HG02798 (cell line): Measurements from ENCODE around the gene IFT43.
"Not testable (repeated sequence)": the region's sequence is repeated elsewhere in the genome, so short reads cannot be mapped to it uniquely, and the experiment has no call there.

Source experiments
- ATAC-seq: cut with Tn5 transposase; IDR thresholded peaks from one replicate; pipeline ENCODE4 v1.9.1; 2021; ENCODE audit warnings: mild to moderate bottlenecking; ENCODE audit not compliant: unreplicated experiment, poor library complexity

IFT43 gene

DNA sequence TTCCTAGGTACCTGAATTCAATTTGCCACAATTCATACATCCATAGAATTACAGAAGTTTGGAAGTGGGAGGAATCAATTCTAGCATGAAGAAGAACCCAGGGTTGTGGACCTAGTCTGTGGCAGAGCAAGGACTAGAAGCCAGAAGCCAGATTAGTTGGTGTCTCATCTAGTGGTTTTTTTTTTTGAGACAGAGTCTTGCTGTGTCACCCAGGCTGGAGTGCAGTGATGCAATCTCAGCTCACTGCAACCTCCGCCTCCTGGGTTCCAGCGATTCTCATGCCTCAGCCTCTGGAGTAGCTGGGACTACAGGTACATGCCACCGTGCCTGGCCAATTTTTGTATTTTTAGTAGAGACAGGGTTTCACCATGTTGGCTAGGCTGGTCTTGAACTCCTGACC, 24.1 kb downstream of the IFT43 start:
- not testable (repeated sequence) for ATAC-seq

GRCh38 chr14:76011930-76012329, 26.4 kb downstream of the IFT43 start:
- no peak for ATAC-seq

- ATAC-seq, result no peak
Measured at GRCh38 chr14:76012354-76012753, 26.8 kb downstream of the IFT43 start.

GRCh38 chr14:76015191-76015590, 29.6 kb downstream of the IFT43 start:
- no peak for ATAC-seq

DNA sequence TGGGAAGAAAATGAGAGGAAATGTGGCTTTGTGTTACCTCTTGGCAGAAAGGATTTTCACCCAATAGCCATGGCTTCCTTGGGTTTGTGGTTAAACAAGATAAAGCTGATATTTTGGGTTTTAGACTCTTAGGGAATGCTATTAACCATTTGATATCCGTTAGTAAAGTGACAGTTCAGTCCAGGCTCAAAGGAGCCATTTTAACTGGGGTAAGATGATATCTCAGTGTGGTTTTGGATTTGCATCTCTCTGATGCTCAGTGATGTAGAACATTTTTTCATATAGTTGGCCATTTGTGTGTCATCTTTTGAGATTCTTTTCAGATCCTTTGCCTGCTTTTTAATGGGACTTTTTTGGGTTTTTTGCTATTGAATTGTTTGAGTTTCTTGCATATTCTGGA, 30.1 kb downstream of the IFT43 start:
- no peak for ATAC-seq

DNA sequence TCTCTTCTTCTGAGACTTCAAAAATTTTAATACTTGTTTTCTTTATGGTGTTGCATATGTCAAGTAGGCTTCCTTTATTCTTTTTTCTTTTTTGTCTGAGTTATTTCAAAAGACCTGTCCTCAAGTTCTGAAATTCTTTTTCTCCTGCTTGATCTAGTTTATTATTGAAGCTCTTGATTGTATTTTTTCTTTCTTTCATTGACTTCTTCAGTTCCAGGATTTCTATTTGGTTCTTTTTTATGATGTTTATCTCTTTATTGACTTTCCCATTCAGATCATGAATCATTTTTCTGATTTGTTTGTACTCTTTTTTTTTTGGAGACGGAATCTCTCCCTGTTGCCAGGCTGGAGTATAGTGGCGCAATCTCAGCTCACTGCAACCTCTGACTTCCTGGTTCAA, 34.1 kb downstream of the IFT43 start:
- ATAC-seq, result no peak

- no peak for ATAC-seq
Measured at GRCh38 chr14:76022991-76023390, 37.4 kb downstream of the IFT43 start.

- no peak for ATAC-seq
Measured at GRCh38 chr14:76023757-76024156, 38.2 kb downstream of the IFT43 start.

GRCh38 chr14:76024211-76024907, 38.8 kb downstream of the IFT43 start:
- no peak for ATAC-seq

GRCh38 chr14:76034566-76034965, 49.0 kb downstream of the IFT43 start:
- no peak for ATAC-seq

DNA sequence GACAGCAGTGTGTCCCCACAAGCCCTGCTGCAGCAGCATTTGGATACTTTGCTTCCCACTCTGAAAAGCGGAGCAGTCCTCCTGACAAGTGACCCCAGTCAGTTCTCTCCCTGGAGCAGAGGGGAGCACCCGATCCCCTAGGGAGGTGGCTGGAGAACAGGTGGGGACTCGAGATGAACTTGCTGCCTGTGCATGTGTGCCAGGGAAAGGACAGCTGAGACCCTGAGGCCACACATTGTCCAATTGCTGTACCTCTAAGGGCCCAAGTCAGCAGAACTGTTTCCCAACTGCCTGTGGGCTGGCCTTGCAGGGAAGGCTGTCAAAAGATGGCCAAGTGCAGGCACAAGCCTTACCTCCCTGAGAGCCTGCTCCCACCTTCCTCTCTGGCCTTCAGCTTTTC, 55.1 kb downstream of the IFT43 start:
- ATAC-seq, result no peak

DNA sequence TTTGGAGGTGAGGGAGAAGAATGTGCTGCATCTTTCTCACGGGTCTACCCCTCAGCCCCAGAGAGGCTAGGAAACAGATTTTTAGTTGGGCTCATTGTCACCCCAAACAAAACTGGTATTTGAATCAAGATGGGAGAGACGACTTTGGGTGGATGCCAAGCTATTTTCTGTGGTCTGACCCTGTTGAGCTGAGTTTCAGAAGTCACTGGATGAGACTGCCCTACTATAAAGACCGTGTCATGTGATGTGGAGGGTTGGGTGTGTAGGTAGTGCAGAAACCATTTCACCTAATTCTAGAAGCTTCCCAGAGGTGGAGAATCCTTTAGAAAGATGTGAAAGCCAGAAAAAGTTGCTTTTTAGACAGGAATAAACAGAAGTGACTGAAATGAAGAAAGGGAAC, 60.2 kb downstream of the IFT43 start:
- no peak for ATAC-seq

- ATAC-seq, result no peak
Measured at GRCh38 chr14:76050250-76050649, 64.7 kb downstream of the IFT43 start.

- ATAC-seq, result no peak
Measured at GRCh38 chr14:76050797-76051392, 65.3 kb downstream of the IFT43 start.

GRCh38 chr14:76051717-76052465, 66.3 kb downstream of the IFT43 start:
- ATAC-seq, result no peak

- no peak for ATAC-seq
Measured at GRCh38 chr14:76053572-76054355, 68.2 kb downstream of the IFT43 start.

DNA sequence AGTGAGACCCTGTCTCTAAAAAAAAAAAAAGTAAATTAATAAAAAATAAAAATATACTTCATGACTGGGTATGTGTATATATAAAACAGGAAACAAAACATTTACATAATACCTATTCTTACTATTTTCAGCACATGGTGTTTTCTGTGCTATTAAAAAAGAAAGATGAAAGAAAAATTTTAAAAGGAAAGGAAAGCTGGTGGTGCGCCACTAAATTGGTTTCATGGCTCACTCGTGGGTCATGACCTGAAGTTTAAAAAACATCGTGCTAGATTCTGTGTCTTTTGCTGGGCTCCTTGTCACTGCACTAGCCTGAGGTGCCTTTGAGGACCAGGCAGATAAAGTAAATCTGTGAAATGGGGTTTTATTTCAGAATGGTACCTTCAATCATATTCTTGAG, 69.8 kb downstream of the IFT43 start:
- no peak for ATAC-seq

- ATAC-seq, result no peak
Measured at GRCh38 chr14:76056128-76056527, 70.6 kb downstream of the IFT43 start.

GRCh38 chr14:76057914-76058313, 72.4 kb downstream of the IFT43 start:
- no peak for ATAC-seq

DNA sequence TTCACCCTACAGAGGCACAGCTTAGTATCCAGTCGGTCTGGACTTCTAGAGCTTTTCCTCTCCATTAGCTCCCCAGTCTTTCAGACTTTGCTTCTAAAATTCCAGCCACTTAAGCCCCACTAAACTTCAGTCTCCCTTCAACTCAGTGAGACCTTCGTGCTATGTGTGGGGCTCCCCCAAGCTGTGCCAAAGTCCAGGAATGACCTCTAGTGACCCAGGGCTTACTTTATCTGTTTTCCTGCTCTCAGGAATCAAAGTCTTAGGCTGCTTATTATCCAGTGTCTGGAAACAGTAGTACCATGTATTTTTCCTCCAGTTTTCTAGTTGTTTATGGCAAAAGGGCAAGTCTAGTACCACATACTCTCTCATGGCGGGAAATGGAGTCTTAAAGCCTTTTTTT, 77.8 kb downstream of the IFT43 start:
- no peak for ATAC-seq

DNA sequence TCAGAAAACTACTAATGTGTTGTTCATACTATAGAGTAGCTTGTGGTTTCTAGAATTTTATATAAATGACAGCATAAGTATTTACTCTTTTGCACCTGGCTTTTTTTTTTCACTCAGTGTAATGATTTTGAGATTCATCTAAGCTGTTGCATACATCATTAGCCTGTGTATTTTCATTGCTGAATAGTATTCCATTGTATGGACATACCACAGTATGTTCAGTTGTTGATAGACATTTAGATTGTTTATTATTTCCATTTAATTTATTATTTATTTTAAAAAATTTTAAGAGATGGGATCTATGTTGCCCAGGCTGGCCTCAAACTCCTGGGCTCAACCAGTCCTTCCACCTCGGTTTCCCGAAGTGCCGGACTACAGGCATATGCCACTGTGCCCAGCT, 80.0 kb downstream of the IFT43 start:
- ATAC-seq, result no peak
